GM19455 (cell line): Measurements from ENCODE around the gene LY6G5C.

Experiments
- ATAC-seq: cut with Tn5 transposase; IDR thresholded peaks from one replicate; pipeline ENCODE4 v1.9.1; 2021; ENCODE audit not compliant: unreplicated experiment

Gene LY6G5C

GRCh38 chr6:31642798-31643570, 37.9 kb downstream of the LY6G5C start:
- ATAC-seq: no peak

GRCh38 chr6:31641370-31641769, 39.5 kb downstream of the LY6G5C start:
- ATAC-seq: no peak

GRCh38 chr6:31640612-31641011, 40.3 kb downstream of the LY6G5C start:
- no peak for ATAC-seq

GRCh38 chr6:31639449-31639861, 41.4 kb downstream of the LY6G5C start:
- ATAC-seq: no peak

- no peak for ATAC-seq
Observed at GRCh38 chr6:31639043-31639442, 41.8 kb downstream of the LY6G5C start.

GRCh38 chr6:31636698-31637596, 43.9 kb downstream of the LY6G5C start:
- ATAC-seq: no peak

- no peak for ATAC-seq
Observed at GRCh38 chr6:31634969-31635575, 45.8 kb downstream of the LY6G5C start.

- ATAC-seq: no peak
Observed at GRCh38 chr6:31634131-31634530, 46.7 kb downstream of the LY6G5C start.

GRCh38 chr6:31633447-31633846, 47.4 kb downstream of the LY6G5C start:
- ATAC-seq: no peak

- ATAC-seq: no peak
Observed at GRCh38 chr6:31632279-31632946, 48.5 kb downstream of the LY6G5C start.

- ATAC-seq: no peak
Observed at GRCh38 chr6:31631681-31632278, 49.1 kb downstream of the LY6G5C start.

GRCh38 chr6:31631209-31631608, 49.7 kb downstream of the LY6G5C start:
- ATAC-seq: no peak

- ATAC-seq: no peak
Observed at GRCh38 chr6:31630177-31630934, 50.5 kb downstream of the LY6G5C start.

- no peak for ATAC-seq
Observed at GRCh38 chr6:31629014-31629413, 51.9 kb downstream of the LY6G5C start.

GRCh38 chr6:31627690-31628287, 53.1 kb downstream of the LY6G5C start:
- no peak for ATAC-seq

- no peak for ATAC-seq
Observed at GRCh38 chr6:31626952-31627351, 53.9 kb downstream of the LY6G5C start.
